GM11168 (cell line): ENCODE measurements around the gene NRXN3.

Experiments used
- in situ Hi-C: fragments of 300-500 bp; cut with MboI; formaldehyde crosslinking; loops from one replicate; pipeline ENCODE4 v1.12.0; 2022; ENCODE audit warnings: low sequenced_read_pairs; ENCODE audit not compliant: unreplicated experiment

The NRXN3 gene

GRCh38 chr14:79279645-79280597, 1109.7 kb downstream of the NRXN3 start:
- in situ Hi-C loops = no loop called here

GRCh38 chr14:79281244-79282152, 1111.3 kb downstream of the NRXN3 start:
- in situ Hi-C loops = no loop called here

GRCh38 chr14:79284621-79285020, 1114.4 kb downstream of the NRXN3 start:
- in situ Hi-C loops = no loop called here

GRCh38 chr14:79285263-79285662, 1115.1 kb downstream of the NRXN3 start:
- in situ Hi-C loops = no loop called here

GRCh38 chr14:79287976-79288375, 1117.8 kb downstream of the NRXN3 start:
- in situ Hi-C loops = no loop called here

- in situ Hi-C loops = no loop called here
Measured at GRCh38 chr14:79293482-79294177, 1123.5 kb downstream of the NRXN3 start.

GRCh38 chr14:79294499-79294898, 1124.3 kb downstream of the NRXN3 start:
- in situ Hi-C loops = no loop called here

- in situ Hi-C loops = no loop called here
Measured at GRCh38 chr14:79295385-79295784, 1125.2 kb downstream of the NRXN3 start.

- in situ Hi-C loops = no loop called here
Measured at GRCh38 chr14:79298373-79298772, 1128.2 kb downstream of the NRXN3 start.

- in situ Hi-C loops = no loop called here
Measured at GRCh38 chr14:79299162-79299561, 1129.0 kb downstream of the NRXN3 start.

GRCh38 chr14:79304279-79304678, 1134.1 kb downstream of the NRXN3 start:
- in situ Hi-C loops = no loop called here

- in situ Hi-C loops = no loop called here
Measured at GRCh38 chr14:79306546-79306945, 1136.4 kb downstream of the NRXN3 start.

- in situ Hi-C loops = no loop called here
Measured at GRCh38 chr14:79318371-79318770, 1148.2 kb downstream of the NRXN3 start.

- in situ Hi-C loops = no loop called here
Measured at GRCh38 chr14:79320561-79320960, 1150.4 kb downstream of the NRXN3 start.

GRCh38 chr14:79321070-79321469, 1150.9 kb downstream of the NRXN3 start:
- in situ Hi-C loops = no loop called here

- in situ Hi-C loops = no loop called here
Measured at GRCh38 chr14:79325071-79325470, 1154.9 kb downstream of the NRXN3 start.

- in situ Hi-C loops = no loop called here
Measured at GRCh38 chr14:79325557-79325956, 1155.4 kb downstream of the NRXN3 start.

- in situ Hi-C loops = no loop called here
Measured at GRCh38 chr14:79328863-79329262, 1158.7 kb downstream of the NRXN3 start.

GRCh38 chr14:79331830-79332229, 1161.7 kb downstream of the NRXN3 start:
- in situ Hi-C loops = no loop called here

- in situ Hi-C loops = no loop called here
Measured at GRCh38 chr14:79332504-79333197, 1162.5 kb downstream of the NRXN3 start.
